ENCODE results near the gene SLC12A7. TPM values are rescaled to one million over a fixed set of nuclear protein-coding genes. Genes with fewer than 3 reads are reported as not detected.

SLC12A7 gene
- total RNA-seq, 1 donor: 13.7 TPM

DNA sequence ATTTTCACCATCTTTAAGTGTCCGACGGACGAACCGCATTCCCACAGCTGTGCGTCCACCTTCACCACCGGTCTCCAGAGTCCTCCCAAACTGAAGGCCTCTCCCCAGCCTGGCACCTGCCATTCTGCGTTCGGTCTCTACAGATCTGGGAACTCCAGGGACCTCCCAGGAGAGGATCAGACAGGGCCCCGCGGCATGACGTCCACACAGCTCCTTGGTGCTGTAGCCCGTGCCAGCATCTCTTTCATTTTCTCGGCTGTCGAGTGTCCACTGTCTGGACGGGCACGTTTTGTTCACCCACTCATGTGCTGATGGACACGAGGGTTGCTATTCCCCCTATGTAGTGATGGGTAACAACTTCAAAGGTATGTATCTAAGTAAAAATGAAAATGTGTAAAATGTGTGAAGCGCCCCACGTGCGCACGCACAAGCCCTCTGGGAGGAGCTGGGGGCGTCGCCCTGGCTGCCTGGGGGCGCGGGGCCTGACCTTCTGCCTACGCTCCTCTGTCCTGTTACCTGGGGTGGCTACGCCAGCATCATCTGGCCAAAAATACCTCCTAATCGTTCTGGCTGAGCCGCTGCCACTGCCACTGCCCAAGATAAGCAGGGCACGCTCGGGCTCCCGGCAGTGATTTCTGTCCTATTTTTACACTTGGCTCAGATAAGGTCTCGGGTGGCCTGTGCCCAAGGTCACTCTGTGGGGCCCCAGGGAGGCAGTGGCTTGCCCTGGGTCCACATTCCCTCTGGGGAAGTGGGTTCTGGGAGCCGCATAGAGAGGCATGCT, 10.8 kb upstream of the SLC12A7 start:
- H3K27me3 ChIP-seq (ENCODE audit: insufficient read depth, low read length): no peaks in the 10 kb centered on the region
- no peak overlapping the region for H3K4me3 ChIP-seq (ENCODE audit: low read length)
- no peaks in the 10 kb centered on the region for H3K9me3 ChIP-seq (ENCODE audit: low read depth, low read length)
- H3K4me1 ChIP-seq (ENCODE audit: insufficient read depth, low read length): no peaks in the 10 kb centered on the region

DNA sequence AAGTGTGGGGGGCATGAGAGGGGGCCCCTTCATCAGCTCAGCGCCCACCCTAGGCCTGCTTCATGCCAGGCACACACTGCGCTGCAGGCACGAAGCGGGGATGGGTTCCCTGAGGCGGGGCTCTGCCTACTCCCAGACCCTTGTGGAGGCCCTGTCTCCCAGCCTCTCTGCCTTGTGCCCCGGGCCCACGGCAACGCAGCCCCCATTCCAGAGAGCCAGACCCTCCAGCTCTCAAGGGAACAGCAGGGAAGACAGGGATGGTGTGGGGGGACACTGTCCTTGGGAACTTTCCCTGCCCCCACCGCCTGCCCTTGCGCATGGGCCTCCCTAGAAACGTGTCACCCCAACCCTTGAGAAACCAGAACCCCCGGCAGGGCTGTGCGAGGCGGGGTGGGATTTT, 10.0 kb upstream of the SLC12A7 start:
- Histone ChIP-seq H3K27me3 (ENCODE audit: insufficient read depth, low read length) (no peaks in the 10 kb centered on the region), H3K4me3 (ENCODE audit: low read length) (no peak overlapping the region), H3K9me3 (ENCODE audit: low read depth, low read length) (no peaks in the 10 kb centered on the region), H3K4me1 (ENCODE audit: insufficient read depth, low read length) (no peaks in the 10 kb centered on the region)

DNA sequence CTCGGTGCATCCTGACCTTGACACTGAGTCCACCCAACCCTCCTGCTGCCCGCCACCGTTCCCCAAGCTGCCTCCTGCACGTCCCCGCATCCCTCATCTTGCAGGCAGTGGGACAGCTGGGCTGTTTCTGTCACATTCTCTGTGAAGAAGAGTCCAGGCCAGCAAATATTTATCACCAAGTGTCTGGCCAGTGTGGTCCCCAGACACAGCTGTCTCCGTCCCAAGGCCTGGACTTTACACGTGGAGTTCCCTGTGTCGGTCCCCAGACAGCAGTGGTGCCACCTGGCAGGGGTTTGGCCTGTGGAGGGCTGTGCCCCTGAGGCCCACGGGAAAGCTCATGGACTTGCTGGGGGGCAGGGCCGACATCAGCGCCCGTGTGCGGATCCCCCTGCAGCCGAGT, 9.2 kb upstream of the SLC12A7 start:
- H3K9me3 ChIP-seq (ENCODE audit: low read depth, low read length): no peaks in the 10 kb centered on the region
- H3K4me1 ChIP-seq (ENCODE audit: insufficient read depth, low read length): no peaks in the 10 kb centered on the region
- H3K27me3 ChIP-seq (ENCODE audit: insufficient read depth, low read length): no peaks in the 10 kb centered on the region
- no peak overlapping the region for H3K4me3 ChIP-seq (ENCODE audit: low read length)

DNA sequence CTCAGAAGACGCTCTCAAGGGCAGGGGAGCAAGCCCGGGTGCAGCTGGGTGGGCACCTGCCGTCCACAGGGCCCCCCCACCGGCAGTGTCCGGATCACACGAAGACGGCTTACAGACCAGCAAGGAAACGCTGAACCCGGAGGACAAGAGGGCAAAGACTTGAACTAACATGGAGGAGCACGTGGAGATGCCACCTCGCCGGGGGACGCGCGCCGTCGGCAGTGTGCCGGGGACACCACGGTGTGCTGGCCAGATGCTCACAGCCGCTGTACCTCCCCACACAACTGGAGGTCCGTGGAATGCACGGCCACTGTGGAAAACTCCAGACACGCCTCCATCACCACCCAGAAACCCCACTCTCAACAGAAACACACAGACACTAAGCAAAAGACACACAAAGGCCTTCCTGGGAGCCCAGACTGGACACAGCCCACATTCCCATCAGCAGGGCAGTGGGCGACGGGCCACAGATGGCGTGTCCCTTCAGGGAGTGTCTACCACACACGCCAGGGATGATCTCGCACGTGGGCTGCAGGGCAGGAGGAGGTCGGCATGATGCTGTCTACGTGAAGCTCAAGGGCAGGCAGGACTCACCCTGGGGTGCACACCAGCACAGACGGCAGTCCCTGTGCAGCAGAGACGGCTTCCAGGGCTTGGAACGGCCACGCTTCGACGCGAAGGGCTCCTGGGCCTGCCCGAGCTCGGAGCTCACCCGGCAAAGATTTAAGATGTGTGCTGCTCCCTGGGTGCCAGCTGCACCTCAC, 8.6 kb upstream of the SLC12A7 start:
- no peaks in the 10 kb centered on the region for H3K4me1 ChIP-seq (ENCODE audit: insufficient read depth, low read length)
- no peaks in the 10 kb centered on the region for H3K9me3 ChIP-seq (ENCODE audit: low read depth, low read length)

DNA sequence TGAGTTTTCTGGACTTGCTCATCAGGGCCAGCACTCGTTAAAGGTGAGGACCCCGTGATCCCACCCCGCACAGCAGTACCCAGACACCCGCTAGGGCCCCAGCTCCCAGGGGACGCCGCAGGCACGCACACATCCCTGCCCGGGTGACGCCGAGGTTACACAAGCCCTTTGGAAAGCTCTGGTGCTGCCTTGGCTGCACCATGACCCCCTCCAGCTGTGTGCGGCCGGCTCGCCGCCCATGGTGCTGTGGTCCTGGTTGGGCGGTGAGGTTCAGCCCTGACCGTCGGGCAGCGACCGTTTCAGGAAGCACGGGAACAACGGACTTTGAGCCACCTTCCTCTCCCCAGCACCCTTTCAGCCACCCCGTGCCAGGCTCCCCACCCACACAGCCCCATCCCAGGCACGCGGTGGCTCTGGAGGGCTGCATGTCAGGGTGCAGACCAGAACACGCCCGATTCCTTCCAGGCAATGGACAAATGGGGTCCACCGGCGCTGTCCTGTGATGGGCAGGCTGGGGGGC, 7.5 kb upstream of the SLC12A7 start:
- Histone ChIP-seq H3K27me3 (ENCODE audit: insufficient read depth, low read length) (no peaks in the 10 kb centered on the region), H3K9me3 (ENCODE audit: low read depth, low read length) (no peaks in the 10 kb centered on the region), H3K4me3 (ENCODE audit: low read length) (no peak overlapping the region), H3K4me1 (ENCODE audit: insufficient read depth, low read length) (no peaks in the 10 kb centered on the region)

More for the DNA sequence above, 8.6 kb upstream of the SLC12A7 start:
- H3K4me3 ChIP-seq (ENCODE audit: low read length): no peak overlapping the region
- H3K27me3 ChIP-seq (ENCODE audit: insufficient read depth, low read length): no peaks in the 10 kb centered on the region

DNA sequence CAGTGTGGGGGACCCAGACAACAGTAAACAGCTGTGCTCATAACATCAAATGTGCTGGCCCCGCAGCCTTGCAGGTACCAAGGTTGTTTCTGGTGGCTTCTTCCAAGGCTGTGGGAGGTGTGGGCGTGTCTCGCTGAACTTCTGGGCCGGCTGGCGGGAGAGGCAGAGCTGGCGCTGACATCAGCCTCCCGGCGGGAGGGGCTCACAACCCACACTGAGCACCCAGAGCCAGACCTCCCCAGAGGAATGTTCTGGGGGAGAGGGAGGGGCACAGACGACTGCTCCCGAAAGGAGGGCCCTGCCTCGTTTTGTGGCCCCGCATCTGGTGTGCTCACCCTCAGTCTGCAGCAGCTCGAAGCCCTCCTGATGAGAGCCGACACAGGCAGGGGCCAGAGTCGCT, 6.9 kb upstream of the SLC12A7 start:
- H3K4me3 ChIP-seq (ENCODE audit: low read length): no peak overlapping the region
- no peaks in the 10 kb centered on the region for H3K27me3 ChIP-seq (ENCODE audit: insufficient read depth, low read length)
- H3K4me1 ChIP-seq (ENCODE audit: insufficient read depth, low read length): no peaks in the 10 kb centered on the region
- H3K9me3 ChIP-seq (ENCODE audit: low read depth, low read length): no peaks in the 10 kb centered on the region

DNA sequence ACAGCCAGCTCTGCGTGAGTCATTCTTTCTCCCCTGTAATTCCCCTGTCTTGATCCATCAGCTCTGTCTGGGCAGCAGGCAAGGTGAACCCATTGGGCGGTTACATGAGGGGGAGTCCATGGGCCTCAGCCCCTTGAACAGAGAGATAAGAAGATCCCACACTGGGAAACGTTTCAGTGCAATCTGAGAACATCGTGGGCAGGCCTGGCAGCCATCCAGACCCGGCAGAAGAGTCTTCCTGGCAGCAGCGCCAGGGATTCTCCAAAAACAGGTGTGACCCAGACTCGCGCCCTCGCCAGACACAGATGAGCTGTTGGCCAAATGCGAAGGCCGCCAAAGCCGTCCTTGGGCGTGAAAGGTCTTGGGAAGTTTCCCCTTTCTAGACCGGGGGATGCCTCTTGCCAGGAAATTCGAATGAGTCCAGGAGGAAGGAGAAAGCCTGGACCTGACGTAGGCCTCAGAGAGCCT, 6.4 kb upstream of the SLC12A7 start:
- Histone ChIP-seq H3K9me3 (ENCODE audit: low read depth, low read length) (no peaks in the 10 kb centered on the region), H3K4me3 (ENCODE audit: low read length) (no peak overlapping the region), H3K4me1 (ENCODE audit: insufficient read depth, low read length) (no peaks in the 10 kb centered on the region), H3K27me3 (ENCODE audit: insufficient read depth, low read length) (no peaks in the 10 kb centered on the region)

DNA sequence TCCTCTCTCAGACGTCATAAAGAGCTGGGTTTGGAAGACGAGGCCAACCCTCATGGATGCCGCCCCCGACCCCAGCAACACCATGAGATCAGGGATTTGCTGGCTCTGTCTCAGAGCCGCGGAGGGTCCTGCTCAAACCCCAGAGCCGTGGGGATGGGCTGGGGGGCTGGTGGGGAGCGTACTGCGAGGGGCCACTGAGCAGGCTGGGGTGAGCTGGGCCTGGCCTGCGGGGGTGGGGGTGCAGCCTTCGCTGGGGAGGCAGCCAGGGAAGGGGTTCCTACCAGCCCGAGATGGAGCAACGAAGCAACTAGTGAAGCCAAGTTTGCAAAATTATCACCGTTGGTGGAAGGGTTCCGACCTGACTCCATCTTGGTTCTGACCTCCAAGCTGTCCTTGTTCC, 5.1 kb upstream of the SLC12A7 start:
- H3K4me1 ChIP-seq (ENCODE audit: insufficient read depth, low read length): no peaks in the 10 kb centered on the region

DNA sequence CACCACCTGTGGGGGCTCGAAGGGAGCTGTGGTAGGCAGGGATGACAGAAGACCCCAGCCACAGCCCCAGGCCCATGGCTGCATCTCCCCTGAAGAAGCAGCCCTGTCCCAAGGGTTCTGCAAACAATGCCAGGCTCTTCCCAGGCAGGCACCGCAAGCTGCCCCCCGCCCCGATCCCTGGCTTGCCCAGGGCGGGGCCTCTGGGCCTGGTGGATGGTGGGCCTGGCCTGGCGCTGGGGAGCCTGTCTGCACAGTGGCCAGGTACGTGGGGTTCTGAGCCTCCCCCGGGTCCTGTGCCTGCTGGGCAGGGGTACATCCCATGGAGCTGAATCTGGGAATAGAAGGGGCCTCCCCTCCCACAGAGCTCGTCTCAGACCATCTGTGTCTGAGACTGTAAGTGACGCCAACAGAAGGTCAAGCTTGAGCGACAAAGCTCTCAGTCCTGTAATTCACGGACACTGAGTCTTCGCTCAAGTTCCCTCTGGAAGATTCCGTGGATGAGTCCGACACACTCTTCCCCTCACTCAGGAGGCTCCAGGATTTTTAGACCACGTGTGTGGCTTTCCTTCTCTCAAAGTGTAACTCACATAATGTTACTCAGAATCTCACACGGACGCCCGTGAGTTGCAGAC, 4.4 kb upstream of the SLC12A7 start:
- H3K4me1 ChIP-seq (ENCODE audit: insufficient read depth, low read length): no peaks in the 10 kb centered on the region
- no peak overlapping the region for H3K4me3 ChIP-seq (ENCODE audit: low read length)
- no peaks in the 10 kb centered on the region for H3K27me3 ChIP-seq (ENCODE audit: insufficient read depth, low read length)
- H3K9me3 ChIP-seq (ENCODE audit: low read depth, low read length): no peaks in the 10 kb centered on the region

More for the DNA sequence above, 5.1 kb upstream of the SLC12A7 start:
- Histone ChIP-seq H3K27me3 (ENCODE audit: insufficient read depth, low read length) (no peaks in the 10 kb centered on the region), H3K9me3 (ENCODE audit: low read depth, low read length) (no peaks in the 10 kb centered on the region), H3K4me3 (ENCODE audit: low read length) (no peak overlapping the region)

DNA sequence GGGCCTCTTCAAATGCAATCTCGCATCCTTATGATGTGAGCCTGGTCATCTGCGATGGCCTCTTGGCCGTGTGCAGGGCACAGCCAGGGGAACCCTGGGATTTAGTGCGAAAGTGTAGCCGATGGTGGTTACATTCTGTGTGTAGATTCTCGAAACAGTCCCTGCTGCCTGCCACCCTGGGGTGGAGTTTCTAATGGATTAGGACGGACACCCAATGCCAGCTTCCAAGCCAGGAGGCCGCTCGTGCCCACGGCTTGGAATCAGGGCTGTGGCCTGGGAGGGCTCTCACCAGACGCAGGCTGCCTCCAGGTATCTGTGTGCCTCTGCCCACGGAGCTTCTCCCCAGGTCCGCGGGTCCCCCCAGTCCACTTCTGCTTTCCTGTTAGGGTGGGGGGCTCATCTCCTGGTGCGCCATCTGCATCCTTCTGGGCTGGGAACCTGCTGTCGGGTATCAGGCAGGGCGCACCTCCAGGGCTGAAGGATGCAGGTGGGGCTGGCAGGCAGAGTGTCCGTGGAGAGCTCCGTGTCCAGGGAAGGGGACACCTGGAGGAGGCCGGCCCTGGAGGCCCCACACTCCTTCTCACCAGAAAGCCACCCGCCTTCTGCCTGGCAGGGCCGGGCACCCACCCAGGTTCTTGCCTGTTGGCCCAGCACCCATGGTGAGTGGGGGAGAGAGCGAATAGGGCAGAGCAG, 3.4 kb upstream of the SLC12A7 start:
- H3K9me3 ChIP-seq (ENCODE audit: low read depth, low read length): no peaks in the 10 kb centered on the region
- no peaks in the 10 kb centered on the region for H3K27me3 ChIP-seq (ENCODE audit: insufficient read depth, low read length)
- H3K4me1 ChIP-seq (ENCODE audit: insufficient read depth, low read length): peaks cover 7% of the 10 kb centered on the region
- no peak overlapping the region for H3K4me3 ChIP-seq (ENCODE audit: low read length)

DNA sequence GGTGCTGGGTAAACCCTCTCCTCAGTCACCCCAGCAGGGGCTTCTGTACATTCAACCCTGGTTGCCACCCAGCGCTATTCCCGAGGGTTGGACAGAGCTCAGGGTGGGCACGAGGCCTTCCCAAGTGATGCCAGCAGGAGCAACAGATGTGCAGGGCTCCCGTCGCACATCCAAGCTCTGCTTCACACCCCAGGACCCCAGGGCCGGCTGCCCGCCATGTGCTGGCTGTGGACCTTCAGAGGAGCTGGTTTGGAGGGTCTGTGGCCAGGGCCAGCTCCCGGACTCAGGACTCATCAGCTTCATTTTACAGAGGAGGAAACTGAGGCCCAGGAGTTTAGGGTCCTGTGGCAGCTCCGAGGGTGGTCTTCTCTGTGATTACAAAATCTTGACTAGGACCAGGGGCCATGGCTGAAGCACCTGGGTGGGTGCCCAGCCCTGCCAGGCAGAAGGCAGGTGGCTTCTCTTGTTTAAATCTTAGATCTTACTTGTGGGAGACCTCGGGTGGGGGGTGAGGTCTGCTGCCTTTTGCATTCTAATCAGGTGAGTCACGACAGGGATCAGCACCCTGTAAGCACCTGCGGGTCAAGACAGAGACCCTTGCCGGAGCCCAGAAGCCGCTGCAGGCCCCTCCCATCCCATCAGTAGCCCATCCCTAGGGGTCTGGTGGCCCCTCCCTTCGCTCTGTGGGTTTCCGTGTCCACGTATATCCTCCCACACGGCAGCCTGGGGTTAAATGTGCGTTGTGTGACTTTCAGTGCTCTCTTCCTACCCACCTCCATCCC, 2.1 kb upstream of the SLC12A7 start:
- Histone ChIP-seq H3K27me3 (ENCODE audit: insufficient read depth, low read length) (no peaks in the 10 kb centered on the region), H3K4me3 (ENCODE audit: low read length) (no peak overlapping the region), H3K9me3 (ENCODE audit: low read depth, low read length) (no peaks in the 10 kb centered on the region), H3K4me1 (ENCODE audit: insufficient read depth, low read length) (peaks cover 20% of the 10 kb centered on the region)

DNA sequence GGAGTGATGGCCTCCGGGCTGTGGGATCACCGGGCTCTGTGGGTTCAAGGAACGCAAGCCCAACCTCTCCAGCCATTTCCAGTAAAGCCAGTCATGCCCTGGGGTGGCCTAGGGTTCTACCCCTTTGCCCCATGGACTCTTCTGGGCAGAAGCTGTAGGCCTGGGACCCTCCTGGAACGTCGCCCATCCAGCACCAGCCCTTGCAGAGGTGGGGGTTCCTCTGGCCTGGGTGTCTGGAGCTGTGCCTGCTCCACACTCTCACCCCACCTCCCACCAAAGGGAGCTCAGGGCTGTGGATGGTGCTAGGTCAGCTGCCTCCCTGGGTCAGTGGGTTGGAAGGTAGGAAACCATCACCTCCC, 1.4 kb upstream of the SLC12A7 start:
- H3K9me3 ChIP-seq (ENCODE audit: low read depth, low read length): no peaks in the 10 kb centered on the region
- no peak overlapping the region for H3K4me3 ChIP-seq (ENCODE audit: low read length)
- peaks cover 27% of the 10 kb centered on the region for H3K4me1 ChIP-seq (ENCODE audit: insufficient read depth, low read length)
- H3K27me3 ChIP-seq (ENCODE audit: insufficient read depth, low read length): no peaks in the 10 kb centered on the region

DNA sequence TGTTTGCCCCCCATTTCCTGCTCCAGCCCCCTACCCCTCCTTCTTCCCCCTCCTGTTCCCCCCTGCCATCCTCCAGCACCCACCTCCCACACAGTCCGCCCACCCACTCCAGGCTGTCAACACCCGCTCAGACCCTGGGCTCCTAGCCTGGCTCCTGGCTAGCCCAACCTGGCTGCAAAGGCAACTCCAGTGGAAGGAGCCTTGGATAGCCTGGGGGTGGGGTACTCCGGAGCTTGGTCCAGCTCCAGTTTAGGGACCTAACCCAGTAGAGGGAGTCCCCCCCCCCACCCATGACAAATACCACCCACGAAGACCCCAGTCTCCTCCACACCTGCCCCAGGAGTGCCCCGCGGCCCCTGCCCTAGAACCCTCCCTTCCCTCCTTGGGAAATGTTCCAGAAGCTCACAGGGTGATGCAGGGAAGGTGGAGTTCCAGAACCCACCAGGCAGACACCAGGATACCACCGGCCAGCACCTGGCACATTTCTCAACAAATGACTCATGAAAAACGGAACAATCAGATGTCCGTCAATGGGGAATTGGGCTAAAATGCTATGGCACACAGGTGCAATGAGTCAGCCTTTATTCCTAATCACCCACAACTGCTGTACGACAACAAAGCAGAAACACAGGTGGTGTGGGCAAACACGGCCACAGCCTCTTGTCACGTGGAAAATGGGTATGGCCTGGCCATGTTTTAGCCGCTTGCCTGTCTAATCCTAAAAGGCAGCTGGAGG, 901 bp upstream of the SLC12A7 start:
- Histone ChIP-seq H3K9me3 (ENCODE audit: low read depth, low read length) (no peaks in the 10 kb centered on the region), H3K27me3 (ENCODE audit: insufficient read depth, low read length) (no peaks in the 10 kb centered on the region), H3K4me1 (ENCODE audit: insufficient read depth, low read length) (peaks cover 32% of the 10 kb centered on the region), H3K4me3 (ENCODE audit: low read length) (no peak overlapping the region)
